GM12865 (cell line): ENCODE results near the gene CMA1.
"Not testable (repeated sequence)": the region's sequence is repeated elsewhere in the genome, so short reads cannot be mapped to it uniquely, and the experiment has no call there.

Experiments
- DNase-seq: peaks from one replicate; pipeline ENCODE4 v3.0.0; 2010; ENCODE audit warnings: low read depth
- H3K4me3 ChIP-seq: 2 replicates; pipeline ENCODE4 v1.5.1; 2011; ENCODE audit warnings: mild to moderate bottlenecking, low read depth, low read length, control low read depth
- TF ChIP-seq, protein P1 (sequence below): IDR thresholded peaks from 2 replicates; pipeline ENCODE4 v1.5.1; 2011; ENCODE audit warnings: low read length, control low read depth, low read depth, inconsistent platforms; ENCODE audit not compliant: insufficient read depth; ENCODE audit errors: missing control alignments

Gene CMA1

DNA sequence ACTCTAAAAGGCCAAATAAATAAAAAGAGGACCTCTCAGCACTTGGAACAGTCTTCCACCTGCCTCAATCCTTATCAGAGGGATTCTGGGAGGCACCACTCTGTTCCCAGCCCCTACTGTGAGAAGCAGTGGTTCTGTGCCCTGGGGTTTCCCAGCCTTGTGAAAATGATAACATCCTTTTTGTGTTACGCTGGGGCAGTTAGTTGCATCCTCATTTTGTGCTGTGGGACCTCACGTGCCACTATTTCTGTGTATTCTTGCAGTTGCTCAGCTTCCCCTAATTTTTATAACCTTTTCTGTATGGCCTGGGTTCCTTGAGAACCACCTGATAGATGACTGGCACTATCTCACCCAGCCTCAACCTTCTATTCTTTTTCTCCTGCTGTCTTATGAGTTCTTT, 10.8 kb upstream of the CMA1 start:
- H3K4me3 ChIP-seq, result no peak overlapping the region
- DNase-seq, result peak; percentile 18
- TF ChIP-seq, protein P1, sequence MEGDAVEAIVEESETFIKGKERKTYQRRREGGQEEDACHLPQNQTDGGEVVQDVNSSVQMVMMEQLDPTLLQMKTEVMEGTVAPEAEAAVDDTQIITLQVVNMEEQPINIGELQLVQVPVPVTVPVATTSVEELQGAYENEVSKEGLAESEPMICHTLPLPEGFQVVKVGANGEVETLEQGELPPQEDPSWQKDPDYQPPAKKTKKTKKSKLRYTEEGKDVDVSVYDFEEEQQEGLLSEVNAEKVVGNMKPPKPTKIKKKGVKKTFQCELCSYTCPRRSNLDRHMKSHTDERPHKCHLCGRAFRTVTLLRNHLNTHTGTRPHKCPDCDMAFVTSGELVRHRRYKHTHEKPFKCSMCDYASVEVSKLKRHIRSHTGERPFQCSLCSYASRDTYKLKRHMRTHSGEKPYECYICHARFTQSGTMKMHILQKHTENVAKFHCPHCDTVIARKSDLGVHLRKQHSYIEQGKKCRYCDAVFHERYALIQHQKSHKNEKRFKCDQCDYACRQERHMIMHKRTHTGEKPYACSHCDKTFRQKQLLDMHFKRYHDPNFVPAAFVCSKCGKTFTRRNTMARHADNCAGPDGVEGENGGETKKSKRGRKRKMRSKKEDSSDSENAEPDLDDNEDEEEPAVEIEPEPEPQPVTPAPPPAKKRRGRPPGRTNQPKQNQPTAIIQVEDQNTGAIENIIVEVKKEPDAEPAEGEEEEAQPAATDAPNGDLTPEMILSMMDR, result no peak

DNA sequence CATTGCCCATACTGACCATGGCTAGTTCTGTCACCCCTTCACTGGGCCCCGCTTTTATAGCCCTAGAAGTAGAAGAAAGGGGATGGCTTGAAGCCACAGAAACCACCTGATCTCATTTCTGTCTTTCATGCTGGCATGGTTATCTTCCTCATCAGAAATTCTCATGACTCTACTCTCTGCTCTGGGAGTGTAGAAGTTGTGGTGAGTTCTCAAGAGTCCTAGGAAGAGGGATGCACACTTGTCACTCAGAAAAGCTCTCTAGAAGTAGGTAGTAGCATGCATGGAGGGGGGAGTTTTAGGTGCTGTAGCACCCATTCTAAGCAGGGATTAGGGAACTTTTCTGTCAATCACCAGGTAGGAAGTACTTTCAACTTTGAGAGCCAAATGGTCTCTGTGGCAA, 6.1 kb upstream of the CMA1 start:
- TF ChIP-seq, protein P1, result no peak
- no peak overlapping the region for H3K4me3 ChIP-seq
- DNase-seq, result peak; percentile 10

DNA sequence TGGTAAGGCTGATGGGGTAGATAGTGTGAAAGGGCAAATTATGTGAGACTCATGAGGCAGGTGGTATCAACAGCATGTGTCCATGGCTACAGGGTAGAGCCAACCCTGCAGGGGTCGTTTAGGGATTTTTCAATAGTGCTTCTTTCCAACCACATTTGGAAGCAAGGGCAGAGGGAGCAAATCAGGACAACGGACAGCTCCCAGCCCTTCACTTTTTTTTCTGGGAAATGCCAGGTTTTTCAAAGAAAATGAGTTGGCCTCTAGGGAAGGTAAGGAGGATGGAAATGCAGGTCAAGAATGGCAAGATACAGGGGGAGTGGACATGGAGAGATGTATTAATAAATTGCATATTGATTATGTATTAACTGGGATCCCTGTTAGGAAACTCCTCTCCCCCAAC, 4.9 kb upstream of the CMA1 start:
- DNase-seq, result no peak
- H3K4me3 ChIP-seq, result no peak overlapping the region
- TF ChIP-seq, protein P1, result no peak

DNA sequence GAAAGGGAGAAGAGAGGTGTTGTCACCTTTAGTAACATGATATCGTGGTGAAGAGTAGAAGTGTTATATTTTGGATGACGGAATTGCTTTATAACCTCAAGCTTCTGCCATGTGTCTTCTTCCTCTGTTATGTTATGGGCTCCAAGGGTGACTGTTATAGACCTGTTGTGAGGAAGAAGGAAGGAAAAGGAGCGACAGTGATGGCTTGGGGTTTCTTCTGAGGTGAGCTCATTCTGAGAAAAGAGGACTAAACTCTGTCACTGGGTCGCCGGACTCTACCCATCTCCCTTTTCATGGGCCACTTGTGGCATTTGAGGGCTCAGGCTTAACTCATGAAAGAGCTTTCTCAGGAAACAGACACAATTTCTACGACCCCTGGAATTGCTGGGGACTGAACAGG, 1.6 kb downstream of the CMA1 start:
- no peak overlapping the region for H3K4me3 ChIP-seq
- TF ChIP-seq, protein P1, result no peak
- DNase-seq, result no peak

DNA sequence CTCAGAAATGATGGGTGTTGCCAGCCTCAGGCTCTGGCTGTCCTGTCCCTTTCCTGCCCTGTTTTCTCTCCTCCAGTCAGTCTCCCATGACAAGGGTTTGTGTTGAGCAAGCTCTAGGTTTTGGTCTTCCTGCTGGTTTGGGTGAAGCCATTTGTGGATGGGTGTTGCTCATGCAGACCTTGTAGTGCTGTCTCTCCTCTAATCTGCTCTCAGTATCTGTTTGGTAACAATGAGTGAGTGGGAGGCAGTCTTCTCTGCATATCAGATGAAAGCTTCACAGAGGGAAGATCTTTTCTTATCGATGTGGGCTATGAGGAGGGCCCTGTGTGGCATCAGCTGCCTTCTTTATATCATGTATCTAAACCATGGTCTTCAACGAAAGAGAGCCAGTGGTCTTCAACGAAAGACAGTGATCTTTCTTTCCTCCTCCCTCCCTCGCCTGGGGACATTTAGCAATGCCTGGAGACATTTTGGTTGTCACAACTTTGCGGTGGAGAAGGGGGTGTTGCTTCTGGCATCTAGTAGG, 3.6 kb downstream of the CMA1 start:
- TF ChIP-seq, protein P1, result no peak
- no peak for DNase-seq
- no peak overlapping the region for H3K4me3 ChIP-seq

DNA sequence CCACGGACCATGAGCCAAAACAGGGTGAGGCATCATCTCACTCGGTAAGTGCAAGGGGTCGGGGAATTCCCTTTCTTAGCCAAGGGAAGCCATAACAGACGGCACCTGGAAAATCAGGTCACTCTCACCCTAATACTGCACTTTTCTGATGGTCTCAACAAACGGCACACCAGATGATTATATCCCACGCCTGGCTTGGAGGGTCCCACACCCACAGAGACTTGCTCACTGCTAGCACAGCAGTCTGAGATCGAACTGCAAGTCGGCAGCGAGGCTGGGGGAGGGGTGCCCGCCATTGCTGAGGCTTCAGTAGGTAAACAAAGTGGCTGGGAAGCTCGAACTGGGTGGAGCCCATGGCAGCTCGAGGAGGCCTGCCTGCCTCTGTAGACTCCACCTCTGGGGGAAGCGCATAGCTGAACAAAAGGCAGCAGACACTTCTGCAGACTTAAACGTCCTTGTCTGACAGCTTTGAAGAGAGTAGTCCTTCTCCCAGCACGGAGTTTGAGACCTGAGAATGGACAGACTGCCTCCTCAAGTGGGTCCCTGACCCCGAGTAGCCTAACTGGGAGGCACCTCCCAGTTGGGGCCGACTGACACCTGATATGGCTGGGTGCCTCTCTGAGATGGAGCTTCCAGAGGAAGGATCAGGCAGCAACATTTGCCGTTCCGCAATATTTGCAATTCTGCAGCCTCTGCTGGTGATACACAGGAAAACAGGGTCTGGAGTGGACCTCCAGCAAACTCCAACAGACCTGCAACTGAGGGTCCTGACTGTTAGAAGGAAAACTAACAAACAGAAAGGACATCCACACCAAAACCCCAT, 16.3 kb downstream of the CMA1 start:
- not testable (repeated sequence) for DNase-seq, H3K4me3 ChIP-seq

DNA sequence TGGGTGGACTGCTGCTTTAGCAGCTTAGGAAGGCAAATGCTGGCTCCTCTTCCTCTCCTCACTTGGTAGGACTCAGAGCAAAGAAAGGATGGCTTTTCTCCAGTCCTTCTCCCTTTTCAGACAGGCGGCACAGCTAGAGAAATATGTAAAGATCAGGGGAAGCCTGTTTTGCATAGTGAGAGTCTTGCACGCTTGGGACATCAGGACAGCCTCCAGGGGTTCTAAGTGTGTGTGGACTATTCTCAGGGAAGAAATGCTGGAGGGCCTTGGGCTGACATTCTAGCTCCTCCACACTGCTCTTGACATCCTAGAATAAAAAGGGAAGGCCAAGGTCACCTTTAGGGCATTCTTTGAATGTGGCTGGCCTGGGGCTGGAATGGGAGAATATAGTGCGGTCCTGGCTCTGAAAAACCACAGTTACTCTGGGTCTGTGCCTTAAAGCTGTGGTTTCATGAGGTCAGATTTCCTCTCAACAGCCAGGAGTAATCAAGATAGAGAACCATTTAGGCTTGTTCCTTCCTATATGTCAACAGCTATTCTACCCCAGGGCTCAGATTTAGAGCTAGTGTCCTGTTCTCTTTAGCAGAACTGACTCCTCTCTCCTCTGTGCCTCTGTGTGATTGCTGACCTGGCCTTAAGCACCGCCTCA, 24.3 kb downstream of the CMA1 start:
- TF ChIP-seq, protein P1, result no peak
- DNase-seq, result peak; percentile 10
- H3K4me3 ChIP-seq, result no peak overlapping the region

DNA sequence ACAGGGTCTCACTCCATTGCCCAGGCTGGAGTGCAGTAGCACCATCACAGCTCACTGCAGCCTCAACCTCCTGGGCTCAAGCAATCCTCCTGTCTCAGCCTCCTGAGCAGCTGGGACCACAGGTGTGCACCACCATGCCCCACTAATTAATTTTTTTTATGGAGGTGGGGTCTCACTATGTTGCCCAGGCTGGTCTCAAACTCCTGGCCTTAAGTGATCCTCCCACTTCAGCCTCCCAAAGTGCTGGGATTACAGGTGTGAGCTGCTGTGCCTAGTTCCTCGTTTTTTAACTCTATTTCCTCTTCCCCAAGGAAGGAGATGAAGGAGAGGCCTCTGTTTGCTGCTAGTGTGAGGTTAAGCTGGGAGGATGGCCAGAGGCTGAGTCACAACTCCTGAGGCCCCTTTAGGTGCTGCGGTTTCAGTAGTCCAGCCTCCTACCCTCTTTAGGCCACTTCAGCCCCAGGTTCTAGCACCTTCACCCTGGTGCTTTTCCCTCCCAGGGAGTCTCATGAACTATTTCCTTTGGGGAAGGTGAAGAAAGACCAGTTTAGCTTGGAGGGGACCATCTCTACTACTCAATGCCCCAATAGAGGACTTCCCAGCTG, 25.3 kb downstream of the CMA1 start:
- DNase-seq, H3K4me3 ChIP-seq: not testable (repeated sequence)
